CD4-positive, alpha-beta memory T cell (primary cell): ENCODE results near the gene NHERF2. TPM values are rescaled to one million over a fixed set of nuclear protein-coding genes. Genes with fewer than 3 reads are reported as not detected.
A peak's percentile ranks its signal among the peaks of the same experiment; 100 is the strongest.

Experiments
- CTCF ChIA-PET: fragments of 350-600 bp; sonication (Branson Sonifier 250); formaldehyde crosslinking; loops from one replicate; lab custom pipeline; 2021; ENCODE audit warnings: inconsistent platforms; ENCODE audit not compliant: partially characterized antibody; lab: Charles Lee
- POLR2A ChIA-PET: fragments of 350-600 bp; sonication (Branson Sonifier 250); formaldehyde crosslinking; loops from one replicate; lab custom pipeline; 2021; ENCODE audit not compliant: partially characterized antibody; lab: Charles Lee
- DNase-seq, 5 donors: peaks; one replicate each; pipeline versions ENCODE4 v3.0.0 to v3.0.0-alpha.2; 2020 to 2022; ENCODE audit warnings: mixed read lengths in 1 of 5
- H3K27ac ChIP-seq: one replicate; pipeline ENCODE4 v1.7.0; 2013; ENCODE audit warnings: low read depth, low read length
- H3K27me3 ChIP-seq: 2 replicates; pipeline ENCODE4 v1.7.0; 2013; ENCODE audit warnings: mild to moderate bottlenecking, low read length, moderate library complexity; ENCODE audit not compliant: insufficient read depth
- H3K36me3 ChIP-seq: 2 replicates; pipeline ENCODE4 v1.7.0; 2013; ENCODE audit warnings: mild to moderate bottlenecking, low read length, moderate library complexity; ENCODE audit not compliant: insufficient read depth
- H3K4me1 ChIP-seq: 2 replicates; pipeline ENCODE4 v1.7.0; 2013; ENCODE audit warnings: mild to moderate bottlenecking, low read length, moderate library complexity; ENCODE audit not compliant: insufficient read depth
- H3K4me3 ChIP-seq, 2 donors: one replicate each; pipeline ENCODE4 v1.7.0; 2013; ENCODE audit warnings: low read length in 2 of 2, mild to moderate bottlenecking in 1 of 2
- H3K9me3 ChIP-seq, 2 donors: one replicate each; pipeline ENCODE4 v1.7.0; 2013; ENCODE audit warnings: low read length in 2 of 2, control low read depth in 1 of 2; ENCODE audit not compliant: control insufficient read depth in 1 of 2
- H3K27ac Mint-ChIP-seq, 7 donors: one replicate each; pipeline ENCODE4 v1.8.0; 2020 to 2021; ENCODE audit warnings: mixed read lengths in 7 of 7, mild to moderate bottlenecking in 6 of 7, inconsistent platforms in 3 of 7, moderate library complexity in 3 of 7
- H3K27me3 Mint-ChIP-seq, 2 donors: one replicate each; pipeline ENCODE4 v1.8.0; 2020 to 2021; ENCODE audit warnings: mixed read lengths in 2 of 2
- H3K36me3 Mint-ChIP-seq, 2 donors: one replicate each; pipeline ENCODE4 v1.8.0; 2020 to 2021; ENCODE audit warnings: mixed read lengths in 2 of 2, inconsistent platforms in 1 of 2, mild to moderate bottlenecking in 1 of 2
- H3K4me1 Mint-ChIP-seq, 4 donors: one replicate each; pipeline ENCODE4 v1.8.0; 2020 to 2021; ENCODE audit warnings: mixed read lengths in 4 of 4, mild to moderate bottlenecking in 1 of 4
- H3K4me3 Mint-ChIP-seq, 8 donors: one replicate each; pipeline ENCODE4 v1.8.0; 2020 to 2021; ENCODE audit warnings: mixed read lengths in 8 of 8, mild to moderate bottlenecking in 7 of 8, moderate library complexity in 6 of 8, inconsistent platforms in 3 of 8
- H3K9me3 Mint-ChIP-seq, 8 donors: one replicate each; pipeline ENCODE4 v1.8.0; 2020 to 2021; ENCODE audit warnings: mixed read lengths in 8 of 8, mild to moderate bottlenecking in 5 of 8, inconsistent platforms in 3 of 8, moderate library complexity in 1 of 8
- intact Hi-C: fragments of 100-400 bp; cut with micrococcal nuclease; formaldehyde crosslinking; loops from one replicate; pipeline ENCODE4 v1.15.1; 2023
- polyA plus RNA-seq, 2 donors: library from polyadenylated mRNA; unstranded; fragments of 300-500 nt; fragmentation: Illumina TruSeq; gene quantifications; one replicate each; pipeline ENCODE4 v1.2.3, GENCODE V29; 2021
- total RNA-seq, 2 experiments: library from RNA; stranded (reverse); gene quantifications; one replicate each; pipeline ENCODE4 v1.2.3, GENCODE V29; 2021

The NHERF2 gene
- total and polyA plus RNA-seq, 4 experiments from 2014 or later = 0.16 to 2.1 (median 1.1) TPM

DNA sequence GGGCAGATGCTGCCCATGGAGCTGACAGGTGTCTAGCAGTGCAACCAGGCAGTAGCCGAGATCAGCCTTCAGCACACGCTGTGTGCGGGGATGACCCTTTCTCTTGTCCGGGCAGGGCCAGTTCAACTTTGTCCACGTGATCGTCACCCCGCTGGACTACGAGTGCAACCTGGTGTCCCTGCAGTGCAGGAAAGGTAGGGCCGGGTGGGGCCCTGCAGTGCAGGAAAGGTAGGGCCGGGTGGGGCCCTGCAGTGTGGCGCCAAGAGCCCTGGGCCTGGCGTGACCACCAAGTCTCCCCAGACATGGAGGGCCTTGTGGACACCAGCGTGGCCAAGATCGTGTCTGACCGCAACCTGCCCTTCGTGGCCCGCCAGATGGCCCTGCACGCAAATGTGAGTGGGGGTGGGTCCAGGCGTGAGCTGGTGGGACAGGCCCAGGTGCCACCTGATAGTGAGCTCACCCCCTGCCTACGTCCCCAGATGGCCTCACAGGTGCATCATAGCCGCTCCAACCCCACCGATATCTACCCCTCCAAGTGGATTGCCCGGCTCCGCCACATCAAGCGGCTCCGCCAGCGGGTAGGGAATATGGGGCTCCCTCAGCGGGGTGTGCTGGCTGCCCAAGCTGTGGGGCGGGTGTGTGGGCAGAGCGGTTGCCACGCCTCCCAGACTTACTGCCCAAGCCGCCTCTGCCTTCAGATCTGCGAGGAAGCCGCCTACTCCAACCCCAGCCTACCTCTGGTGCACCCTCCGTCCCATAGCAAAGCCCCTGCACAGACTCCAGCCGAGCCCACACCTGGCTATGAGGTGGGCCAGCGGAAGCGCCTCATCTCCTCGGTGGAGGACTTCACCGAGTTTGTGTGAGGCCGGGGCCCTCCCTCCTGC is 61.3 kb downstream of the NHERF2 start:
- H3K4me1 ChIP-seq = no peaks in the 10 kb centered on the region
- H3K36me3 ChIP-seq = peaks cover 6% of the 10 kb centered on the region
- Mint-ChIP-seq H3K27me3 (no peaks in the 10 kb centered on the region), H3K27ac (peak overlapping the region in 4 of 7 donors; percentile 21 to 57 (median 41)), H3K4me1 (no peaks in the 10 kb centered on the region), H3K9me3 (no peaks in the 10 kb centered on the region), H3K4me3 (peak overlapping the region in 1 of 8 donors; percentile 64), H3K36me3 (peaks cover 0 to 21% of the 10 kb centered on the region in 2 donors)
- no peak for DNase-seq
- POLR2A ChIA-PET = no interaction called here
- no peaks in the 10 kb centered on the region for H3K27me3 ChIP-seq
- H3K9me3 ChIP-seq = no peaks in the 10 kb centered on the region
- intact Hi-C loops = no loop called here
- H3K4me3 ChIP-seq = no peak overlapping the region
- no peak overlapping the region for H3K27ac ChIP-seq
- CTCF ChIA-PET = interaction anchor here (0.6 kb wide), 1 partner anchor 216 kb away, joined by 3 read pairs; the partner anchor contains the start of gene MEIOB

Other genes with a start within 250 kb of the NHERF2 start
Only the 30 nearest of the 31 such genes appear.
- 10 to 100 TPM; 55.9 to 59.4 TPM for gene NUBP2, start 243.9 kb upstream of the NHERF2 start, total RNA-seq
- gene NUBP2, start 243.9 kb upstream of the NHERF2 start, polyA plus RNA-seq = 10 to 100 TPM; 77.6 to 98.9 TPM
- gene IGFALS, start 233.2 kb upstream of the NHERF2 start, total RNA-seq = under 1 TPM; 0.29 to 0.36 TPM
- gene IGFALS, start 233.2 kb upstream of the NHERF2 start, polyA plus RNA-seq = not detected
- 10 to 100 TPM; 73.7 to 77.8 TPM for gene HAGH, start 200.1 kb upstream of the NHERF2 start, total RNA-seq
- gene HAGH, start 200.1 kb upstream of the NHERF2 start, polyA plus RNA-seq = 10 to 100 TPM; 54.3 to 63.2 TPM
- gene FAHD1, start 199.7 kb upstream of the NHERF2 start, total RNA-seq = 1 to 10 TPM; 7.8 to 9.6 TPM
- gene FAHD1, start 199.7 kb upstream of the NHERF2 start, polyA plus RNA-seq = 10 to 100 TPM; 22.3 to 23.2 TPM
- not detected for gene MEIOB, start 154.7 kb upstream of the NHERF2 start, total RNA-seq
- gene MEIOB, start 154.7 kb upstream of the NHERF2 start, polyA plus RNA-seq = not detected
- not detected for gene HS3ST6, start 108.5 kb upstream of the NHERF2 start, total RNA-seq
- gene HS3ST6, start 108.5 kb upstream of the NHERF2 start, polyA plus RNA-seq = not detected
- gene MSRB1, start 83.7 kb upstream of the NHERF2 start, total RNA-seq = 10 to 100 TPM in 1 of 2 experiments, 1 to 10 TPM in 1; 9.3 to 10.6 TPM
- gene MSRB1, start 83.7 kb upstream of the NHERF2 start, polyA plus RNA-seq = 10 to 100 TPM; 20.4 to 30.5 TPM
- not detected for gene RPL3L, start 72.2 kb upstream of the NHERF2 start, total RNA-seq
- not detected for gene RPL3L, start 72.2 kb upstream of the NHERF2 start, polyA plus RNA-seq
- 10 to 100 TPM; 76.5 to 86.2 TPM for gene NDUFB10, start 67.4 kb upstream of the NHERF2 start, total RNA-seq
- gene NDUFB10, start 67.4 kb upstream of the NHERF2 start, polyA plus RNA-seq = 100 to 1,000 TPM; 205 to 223 TPM
- gene RPS2, start 62.1 kb upstream of the NHERF2 start, total RNA-seq = 1,000 to 10,000 TPM; 2,828 to 2,894 TPM
- gene RPS2, start 62.1 kb upstream of the NHERF2 start, polyA plus RNA-seq = 1,000 to 10,000 TPM; 6,382 to 6,826 TPM
- not detected for gene RNF151, start 60.0 kb upstream of the NHERF2 start, total RNA-seq
- not detected for gene RNF151, start 60.0 kb upstream of the NHERF2 start, polyA plus RNA-seq
- gene TBL3, start 54.8 kb upstream of the NHERF2 start, total RNA-seq = 10 to 100 TPM; 33.2 to 35.0 TPM
- gene TBL3, start 54.8 kb upstream of the NHERF2 start, polyA plus RNA-seq = 10 to 100 TPM; 44.1 to 47.6 TPM
- under 1 TPM; 0.47 to 0.84 TPM for gene NOXO1, start 45.4 kb upstream of the NHERF2 start, total RNA-seq
- under 1 TPM; 0.50 to 0.54 TPM for gene NOXO1, start 45.4 kb upstream of the NHERF2 start, polyA plus RNA-seq
- 10 to 100 TPM; 19.6 to 22.6 TPM for gene GFER, start 42.7 kb upstream of the NHERF2 start, total RNA-seq
- 10 to 100 TPM; 32.2 to 35.7 TPM for gene GFER, start 42.7 kb upstream of the NHERF2 start, polyA plus RNA-seq
- gene SYNGR3, start 36.9 kb upstream of the NHERF2 start, total RNA-seq = 1 to 10 TPM; 1.6 TPM
- 1 to 10 TPM in 1 of 2 donors, under 1 TPM in 1; 0.50 to 2.2 TPM for gene SYNGR3, start 36.9 kb upstream of the NHERF2 start, polyA plus RNA-seq
- gene ZNF598, start 17.1 kb upstream of the NHERF2 start, total RNA-seq = 10 to 100 TPM; 48.5 to 49.8 TPM
- gene ZNF598, start 17.1 kb upstream of the NHERF2 start, polyA plus RNA-seq = 10 to 100 TPM in 1 of 2 donors, 1 to 10 TPM in 1; 3.1 to 10.0 TPM
- not detected for gene NPW, start 7.1 kb upstream of the NHERF2 start, total RNA-seq
- gene NPW, start 7.1 kb upstream of the NHERF2 start, polyA plus RNA-seq = not detected
- 10 to 100 TPM in 1 of 2 experiments, 1 to 10 TPM in 1; 9.3 to 12.0 TPM for gene NTHL1, start 20.9 kb downstream of the NHERF2 start, total RNA-seq
- gene NTHL1, start 20.9 kb downstream of the NHERF2 start, polyA plus RNA-seq = 10 to 100 TPM; 13.5 to 20.1 TPM
- gene TSC2, start 21.1 kb downstream of the NHERF2 start, total RNA-seq = 100 to 1,000 TPM; 157 to 177 TPM
- 10 to 100 TPM; 20.7 to 50.8 TPM for gene TSC2, start 21.1 kb downstream of the NHERF2 start, polyA plus RNA-seq
- 100 to 1,000 TPM; 125 to 126 TPM for gene PKD1, start 109.0 kb downstream of the NHERF2 start, total RNA-seq
- 10 to 100 TPM in 1 of 2 donors, 1 to 10 TPM in 1; 2.3 to 11.7 TPM for gene PKD1, start 109.0 kb downstream of the NHERF2 start, polyA plus RNA-seq
- gene RAB26, start 121.7 kb downstream of the NHERF2 start, total RNA-seq = under 1 TPM in 1 of 2 experiments, not detected in 1; 0.44 TPM
- gene RAB26, start 121.7 kb downstream of the NHERF2 start, polyA plus RNA-seq = under 1 TPM; 0.52 to 0.77 TPM
- 10 to 100 TPM; 40.9 to 41.9 TPM for gene TRAF7, start 128.9 kb downstream of the NHERF2 start, total RNA-seq
- gene TRAF7, start 128.9 kb downstream of the NHERF2 start, polyA plus RNA-seq = 1 to 10 TPM; 1.9 to 8.9 TPM
- not detected for gene CASKIN1, start 169.7 kb downstream of the NHERF2 start, total RNA-seq
- not detected for gene CASKIN1, start 169.7 kb downstream of the NHERF2 start, polyA plus RNA-seq
- gene MLST8, start 178.6 kb downstream of the NHERF2 start, total RNA-seq = 10 to 100 TPM; 28.1 to 31.1 TPM
- gene MLST8, start 178.6 kb downstream of the NHERF2 start, polyA plus RNA-seq = 10 to 100 TPM; 27.4 to 34.7 TPM
- 10 to 100 TPM; 32.4 to 33.4 TPM for gene BRICD5, start 184.0 kb downstream of the NHERF2 start, total RNA-seq
- gene BRICD5, start 184.0 kb downstream of the NHERF2 start, polyA plus RNA-seq = under 1 TPM in 1 of 2 donors, not detected in 1; 0.39 TPM
- 10 to 100 TPM; 26.5 to 27.3 TPM for gene PGP, start 187.9 kb downstream of the NHERF2 start, total RNA-seq
- gene PGP, start 187.9 kb downstream of the NHERF2 start, polyA plus RNA-seq = 10 to 100 TPM in 1 of 2 donors, 1 to 10 TPM in 1; 7.8 to 12.8 TPM
- gene E4F1, start 196.7 kb downstream of the NHERF2 start, total RNA-seq = 10 to 100 TPM; 46.5 to 49.7 TPM
- gene E4F1, start 196.7 kb downstream of the NHERF2 start, polyA plus RNA-seq = 10 to 100 TPM in 1 of 2 donors, 1 to 10 TPM in 1; 6.7 to 20.9 TPM
- 1 to 10 TPM; 3.9 to 4.8 TPM for gene DNASE1L2, start 209.5 kb downstream of the NHERF2 start, total RNA-seq
- gene DNASE1L2, start 209.5 kb downstream of the NHERF2 start, polyA plus RNA-seq = not detected
- gene ECI1, start 224.7 kb downstream of the NHERF2 start, total RNA-seq = 10 to 100 TPM; 33.0 to 36.6 TPM
- 10 to 100 TPM; 45.4 to 51.1 TPM for gene ECI1, start 224.7 kb downstream of the NHERF2 start, polyA plus RNA-seq
- gene RNPS1, start 241.2 kb downstream of the NHERF2 start, total RNA-seq = 100 to 1,000 TPM; 151 to 152 TPM
- gene RNPS1, start 241.2 kb downstream of the NHERF2 start, polyA plus RNA-seq = 100 to 1,000 TPM; 265 to 267 TPM